H1 (cell line): Measurements from ENCODE around the gene KIAA0513. TPM values are rescaled to one million over a fixed set of nuclear protein-coding genes. Genes with fewer than 3 reads are reported as not detected.

Source experiments
- CTCF ChIA-PET: fragments of 300-600 bp; sonication (Branson Sonifier 250); formaldehyde crosslinking; loops from one replicate; lab custom pipeline; 2021; ENCODE audit not compliant: partially characterized antibody; lab: Charles Lee
- POLR2A ChIA-PET: fragments of 300-600 bp; sonication (Branson Sonifier 250); formaldehyde crosslinking; loops from one replicate; lab custom pipeline; 2021; ENCODE audit warnings: inconsistent platforms; ENCODE audit not compliant: partially characterized antibody; lab: Charles Lee
- DNase-seq, 2 experiments: peaks; one replicate each; pipeline versions ENCODE4 v3.0.0 to v3.0.0-alpha.2; 2010 to 2022; ENCODE audit warnings: low spot score in 2 of 2, low read depth in 1 of 2, mixed read lengths in 1 of 2
- FAIRE-seq: peaks from 2 replicates; lab custom pipeline; 2011; peaks lifted over from hg19 to GRCh38; lab: Jason Lieb, UNC
- H2AFZ ChIP-seq: 2 replicates; pipeline ENCODE4 v1.8.1; 2012; ENCODE audit warnings: low read length, inconsistent platforms
- H2AK5ac ChIP-seq: 2 replicates; pipeline ENCODE4 v1.6.1; 2013; ENCODE audit warnings: low read depth, low read length
- H2BK120ac ChIP-seq: replicated peaks from 2 replicates; pipeline ENCODE3; 2013; ENCODE audit warnings: low read depth, low read length, inconsistent platforms
- H2BK12ac ChIP-seq: 2 replicates; pipeline ENCODE4 v1.6.1; 2013; ENCODE audit warnings: low read depth, low read length
- H2BK15ac ChIP-seq: 2 replicates; pipeline ENCODE4 v1.6.1; 2013; ENCODE audit warnings: low read length
- H2BK20ac ChIP-seq: 2 replicates; pipeline ENCODE4 v1.6.1; 2013; ENCODE audit warnings: low read length
- H2BK5ac ChIP-seq: 2 replicates; pipeline ENCODE4 v1.6.1; 2013; ENCODE audit warnings: low read depth, low read length
- H3K14ac ChIP-seq: 2 replicates; pipeline ENCODE4 v1.6.1; 2013; ENCODE audit warnings: inconsistent platforms; ENCODE audit not compliant: insufficient read length
- H3K18ac ChIP-seq: 2 replicates; pipeline ENCODE4 v1.6.1; 2013; ENCODE audit warnings: low read length; ENCODE audit errors: extremely low read depth
- H3K23ac ChIP-seq: 2 replicates; pipeline ENCODE4 v1.6.1; 2013; ENCODE audit warnings: inconsistent platforms; ENCODE audit not compliant: insufficient read length
- H3K23me2 ChIP-seq: 2 replicates; pipeline ENCODE4 v1.6.1; 2013; ENCODE audit warnings: low read depth, low read length
- H3K27ac ChIP-seq: 2 replicates; pipeline ENCODE4 v1.6.1; 2011; ENCODE audit warnings: low read depth, low read length, inconsistent platforms
- H3K27me3 ChIP-seq, 4 experiments: replicated peaks in 1 of 4; 1 replicate in 1 of 4; 2 replicates in 3 of 4; pipeline versions ENCODE4 v1.6.1 to v1.8.1; 2011 to 2013; ENCODE audit warnings: low read length in 3 of 4, mild to moderate bottlenecking in 3 of 4, inconsistent platforms in 2 of 4, mixed read lengths in 2 of 4, moderate library complexity in 1 of 4; ENCODE audit not compliant: control insufficient read depth in 3 of 4, insufficient read depth in 3 of 4; ENCODE audit errors: extremely low read depth in 1 of 4
- H3K36me3 ChIP-seq, 4 experiments: 2 replicates each; pipeline versions ENCODE4 v1.6.1 to v1.8.1; 2011 to 2013; ENCODE audit warnings: mild to moderate bottlenecking in 4 of 4, low read length in 3 of 4, moderate library complexity in 2 of 4, control low read depth in 1 of 4, inconsistent platforms in 1 of 4; ENCODE audit not compliant: insufficient read depth in 4 of 4, control insufficient read depth in 2 of 4
- H3K4ac ChIP-seq: replicated peaks from 2 replicates; pipeline ENCODE3; 2013; ENCODE audit warnings: low read length, low read depth, mixed read lengths, inconsistent platforms; ENCODE audit not compliant: insufficient read length
- H3K4me1 ChIP-seq, 4 experiments: replicated peaks in 1 of 4; 1 replicate in 1 of 4; 2 replicates in 3 of 4; pipeline versions ENCODE4 v1.6.1 to v1.8.1; 2011 to 2013; ENCODE audit warnings: low read length in 3 of 4, inconsistent platforms in 2 of 4, mixed read lengths in 1 of 4; ENCODE audit not compliant: insufficient read depth in 4 of 4, control insufficient read depth in 3 of 4
- H3K4me2 ChIP-seq, 2 experiments: 2 replicates each; pipeline versions ENCODE4 v1.6.1 to v1.8.1; 2011 to 2013; ENCODE audit warnings: low read depth in 2 of 2, low read length in 2 of 2, control low read depth in 1 of 2, inconsistent platforms in 1 of 2, mild to moderate bottlenecking in 1 of 2; ENCODE audit not compliant: insufficient read depth in 1 of 2
- H3K4me3 ChIP-seq, 4 experiments: fragments of 200-600, 300-600 bp in 1 of 4; sonication (generic), shearing (Covaris generic), sonication (Bioruptor Twin) in 1 of 4; 2 replicates each; pipeline versions ENCODE4 v1.5.1 to v1.8.1; 2011 to 2016; ENCODE audit warnings: low read length in 4 of 4, low read depth in 3 of 4, control low read depth in 2 of 4, inconsistent platforms in 2 of 4, mild to moderate bottlenecking in 2 of 4, mixed read lengths in 1 of 4, moderate library complexity in 1 of 4; ENCODE audit not compliant: insufficient read depth in 2 of 4; ENCODE audit errors: extremely low read depth in 1 of 4
- H3K56ac ChIP-seq: replicated peaks from 2 replicates; pipeline ENCODE3; 2013; ENCODE audit warnings: low read depth, mild to moderate bottlenecking, mixed read lengths, low read length, inconsistent platforms; ENCODE audit not compliant: insufficient read length
- H3K79me1 ChIP-seq: 2 replicates; pipeline ENCODE4 v1.6.1; 2013; ENCODE audit warnings: low read depth, low read length, control low read depth
- H3K79me2 ChIP-seq, 2 experiments: 2 replicates each; pipeline versions ENCODE4 v1.6.1 to v1.8.1; 2012 to 2013; ENCODE audit warnings: low read length in 2 of 2, mild to moderate bottlenecking in 2 of 2, inconsistent platforms in 1 of 2; ENCODE audit not compliant: insufficient read depth in 2 of 2, control insufficient read depth in 1 of 2
- H3K9ac ChIP-seq, 4 experiments: replicated peaks in 1 of 4; 1 replicate in 1 of 4; 2 replicates in 3 of 4; pipeline versions ENCODE4 v1.6.1 to v1.8.1; 2011 to 2013; ENCODE audit warnings: low read depth in 3 of 4, low read length in 3 of 4, control low read depth in 2 of 4, mild to moderate bottlenecking in 2 of 4, moderate library complexity in 2 of 4, inconsistent platforms in 1 of 4; ENCODE audit errors: extremely low read depth in 1 of 4
- H3K9me3 ChIP-seq, 2 experiments: 2 replicates each; pipeline versions ENCODE4 v1.6.1 to v1.8.1; 2012 to 2013; ENCODE audit warnings: mild to moderate bottlenecking in 2 of 2, moderate library complexity in 2 of 2, control low read depth in 1 of 2, inconsistent platforms in 1 of 2, low read depth in 1 of 2, low read length in 1 of 2, mixed read lengths in 1 of 2; ENCODE audit not compliant: insufficient read depth in 2 of 2
- H4K20me1 ChIP-seq, 2 experiments: replicated peaks in 1 of 2; 2 replicates each; pipeline versions ENCODE3 to v1.8.1; 2011 to 2013; ENCODE audit warnings: inconsistent platforms in 2 of 2, low read length in 2 of 2, mild to moderate bottlenecking in 1 of 2; ENCODE audit not compliant: insufficient read depth in 2 of 2, control insufficient read depth in 1 of 2
- H4K5ac ChIP-seq: 2 replicates; pipeline ENCODE4 v1.6.1; 2013; ENCODE audit warnings: low read length, low read depth, mixed read lengths, inconsistent platforms; ENCODE audit not compliant: insufficient read length
- H4K8ac ChIP-seq: 2 replicates; pipeline ENCODE4 v1.8.0; 2013; ENCODE audit warnings: mild to moderate bottlenecking, moderate library complexity, low read length, inconsistent platforms; ENCODE audit not compliant: insufficient read depth; ENCODE audit errors: extremely low read depth
- H4K91ac ChIP-seq: replicated peaks from 2 replicates; pipeline ENCODE3; 2013; ENCODE audit warnings: low read length, mixed read lengths, inconsistent platforms; ENCODE audit not compliant: insufficient read length
- CBX8 ChIP-seq: fragments of 300-800, 300-1000 bp; sonication (generic); IDR thresholded peaks from 2 replicates; pipeline ENCODE4 v1.7.1; 2016; ENCODE audit warnings: low read depth, low read length, borderline replicate concordance
- CHD2 ChIP-seq: IDR thresholded peaks from 2 replicates; pipeline ENCODE4 v1.6.1; 2012; ENCODE audit warnings: low read length, improper control_type of control experiment
- WGBS, 2 experiments: shearing (Covaris generic) in 1 of 2; methylation state at CpG; one replicate each; pipeline versions ENCODE4 v1.1.6 to v1.1.7; 2013 to 2015; ENCODE audit warnings: low lambda C conversion rate in 2 of 2, mixed read lengths in 2 of 2, inconsistent platforms in 1 of 2, low coverage in 1 of 2, missing lambda C conversion rate in 1 of 2; ENCODE audit not compliant: insufficient replicate concordance in 2 of 2, insufficient coverage in 1 of 2, insufficient read length in 1 of 2; ENCODE audit errors: extremely low coverage in 1 of 2, missing lambda C conversion rate in 1 of 2; 5-methylcytosine and 5-hydroxymethylcytosine counted together
- polyA plus RNA-seq, 7 experiments: library from polyadenylated mRNA; depleted of rRNA in 3 of 7; stranded (reverse) in 5 of 7; unstranded in 2 of 7; fragments of >200 nt in 5 of 7; fragments of 200-250 nt in 2 of 7; gene quantifications; 1 replicate in 5 of 7; 2 replicates in 1 of 7; 4 replicates in 1 of 7; pipeline versions ENCODE4 v1.2.1 to v1.2.3, GENCODE V29; 2011 to 2013; ENCODE audit warnings: missing spikeins in 2 of 7, mixed read lengths in 2 of 7
- total RNA-seq: library from RNA; stranded (reverse); fragmentation: NEBNext Ultra II Directional; extraction: Animal tissue kit (Norgen Biotek cat#: 25700); gene quantifications from 2 replicates; pipeline ENCODE4 v1.2.1, GENCODE V29; 2021

KIAA0513 gene
- total and polyA plus RNA-seq, 2 of the 8 experiments (the other 6 are each of a cell fraction or from before 2014, with no cell fraction given) = 2.1 to 6.1 TPM

- POLR2A ChIA-PET = interaction anchor here (2.7 kb wide), 1 partner anchor 11 kb away, joined by 12 read pairs; the partner anchor contains the start of gene ZDHHC7
- H3K9me3 ChIP-seq = no peaks in the 10 kb centered on the region
- no peak overlapping the region for H2BK12ac ChIP-seq
- no peak overlapping the region for H2BK5ac ChIP-seq
- FAIRE-seq (no peak), DNase-seq (no peak)
- peaks cover 16% of the 10 kb centered on the region; the same call in 1 of the 2 replicates for H3K79me1 ChIP-seq
- no peak overlapping the region for H4K8ac ChIP-seq
- H3K18ac ChIP-seq = no peak overlapping the region
- no peak overlapping the region for H3K56ac ChIP-seq
- no peaks in the 10 kb centered on the region for H3K23me2 ChIP-seq
- H3K36me3 ChIP-seq = peaks cover 0 to 3% (median under 1%) of the 10 kb centered on the region in 4 experiments; a peak in 4 of 8 replicates
- no peak overlapping the region for H3K4me3 ChIP-seq
- no peak overlapping the region for H4K91ac ChIP-seq
- peaks cover 0 to 17% (median 5%) of the 10 kb centered on the region in 4 experiments; a peak in 6 of 7 replicates for H3K4me1 ChIP-seq
- no peak overlapping the region for H2BK20ac ChIP-seq
- 89% methylated on average over 11 of the region's 11 CpGs; no CpG with 5 or more reads in 1 of the 2 experiments for WGBS, 2 experiments
- H2AFZ ChIP-seq = no peak overlapping the region
- H2BK120ac ChIP-seq = no peak overlapping the region
- H3K4ac ChIP-seq = no peak overlapping the region
- no peak overlapping the region for H3K9ac ChIP-seq
- no peak overlapping the region for H3K4me2 ChIP-seq
- H3K23ac ChIP-seq = no peak overlapping the region
- peaks cover 0 to 62% of the 10 kb centered on the region in 2 experiments; a peak in 3 of 4 replicates for H3K79me2 ChIP-seq
- H3K14ac ChIP-seq = no peak overlapping the region
- no peaks in the 10 kb centered on the region for H3K27me3 ChIP-seq
- no peak overlapping the region for H2BK15ac ChIP-seq
- no peak overlapping the region for H2AK5ac ChIP-seq
- H3K27ac ChIP-seq = no peak overlapping the region
- H4K20me1 ChIP-seq = peaks cover 12 to 25% of the 10 kb centered on the region in 2 experiments
- CTCF ChIA-PET = interaction anchor here (1.2 to 3.7 kb wide), 5 partner anchors 8 to 119 kb away, joined by 3 to 12 read pairs (median 4); no protein-coding TSS in a partner anchor
- no peak overlapping the region for H4K5ac ChIP-seq
- TF ChIP-seq CBX8 (no peak), CHD2 (no peak)
These were observed 27.6 kb upstream of the KIAA0513 start for GRCh38 chr16:84999857-85000480.
